GM21526 (cell line): Measurements from ENCODE around the gene KIAA0825.

Experiments
- ATAC-seq: cut with Tn5 transposase; IDR thresholded peaks from one replicate; pipeline ENCODE4 v1.9.1; 2021; ENCODE audit warnings: moderate library complexity; ENCODE audit not compliant: unreplicated experiment, low FRiP score

Gene KIAA0825

DNA sequence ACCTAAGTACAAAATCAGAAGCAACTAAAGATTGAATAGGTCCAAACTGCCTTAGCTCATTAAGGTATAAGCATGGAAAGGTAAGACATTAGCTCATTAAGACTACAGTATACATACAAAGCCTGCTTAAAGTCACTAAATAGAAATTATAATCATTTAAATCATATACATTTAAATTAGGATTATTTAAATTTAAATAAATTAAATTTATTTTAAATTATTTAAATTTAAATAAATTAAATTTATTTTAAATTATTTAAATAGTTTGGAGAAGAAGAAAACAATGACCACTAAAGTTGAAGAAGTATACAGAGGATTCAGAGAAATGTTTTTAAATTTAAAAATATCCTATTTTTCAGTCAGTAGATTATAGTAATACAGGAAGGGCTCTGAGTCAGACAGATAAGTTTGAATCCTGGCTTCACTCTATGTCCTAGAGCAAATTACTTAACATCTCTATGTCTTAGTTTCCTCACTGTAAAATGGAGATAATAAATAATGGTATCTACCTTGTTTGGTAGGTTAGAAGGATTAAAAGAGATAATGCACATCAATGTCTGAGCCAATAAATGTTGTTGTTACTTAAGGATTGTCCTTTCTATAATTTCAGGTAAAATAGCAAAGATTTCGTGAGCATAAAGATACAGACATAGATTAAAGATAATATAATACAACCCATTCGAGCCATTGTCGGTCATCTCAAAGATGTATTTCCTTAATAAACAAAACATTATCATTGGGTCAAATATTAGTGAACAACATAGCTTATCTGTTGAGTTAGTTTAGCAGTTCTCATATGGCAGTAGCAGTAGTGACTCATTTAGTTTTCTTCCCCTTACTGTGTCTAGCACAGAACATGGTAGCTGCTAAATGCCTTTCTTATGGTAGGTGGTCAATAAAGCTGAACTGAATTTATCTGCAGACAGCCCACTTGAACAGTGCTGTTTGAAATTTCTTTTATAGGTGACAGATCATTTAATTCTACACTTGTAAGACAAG lies 100.6 kb downstream of the KIAA0825 start:
- no peak for ATAC-seq

DNA sequence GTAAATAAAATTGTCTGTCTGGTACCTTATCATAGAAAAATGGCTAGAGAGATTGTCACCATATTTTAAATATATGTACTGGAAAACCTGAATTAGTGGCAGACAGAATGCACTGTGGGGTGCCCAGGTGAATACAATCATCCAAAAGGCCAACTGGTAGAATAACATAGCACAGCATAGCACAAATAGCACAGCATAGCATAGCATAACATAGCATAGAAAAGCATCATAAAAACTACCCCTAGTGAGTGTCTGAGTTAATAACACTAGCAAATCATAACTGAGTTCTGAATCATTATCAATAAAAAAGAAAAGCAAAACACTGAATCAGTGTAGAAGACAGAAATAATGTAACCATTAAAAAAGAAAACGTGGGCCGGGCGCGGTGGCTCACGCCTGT lies 102.3 kb downstream of the KIAA0825 start:
- no peak for ATAC-seq

DNA sequence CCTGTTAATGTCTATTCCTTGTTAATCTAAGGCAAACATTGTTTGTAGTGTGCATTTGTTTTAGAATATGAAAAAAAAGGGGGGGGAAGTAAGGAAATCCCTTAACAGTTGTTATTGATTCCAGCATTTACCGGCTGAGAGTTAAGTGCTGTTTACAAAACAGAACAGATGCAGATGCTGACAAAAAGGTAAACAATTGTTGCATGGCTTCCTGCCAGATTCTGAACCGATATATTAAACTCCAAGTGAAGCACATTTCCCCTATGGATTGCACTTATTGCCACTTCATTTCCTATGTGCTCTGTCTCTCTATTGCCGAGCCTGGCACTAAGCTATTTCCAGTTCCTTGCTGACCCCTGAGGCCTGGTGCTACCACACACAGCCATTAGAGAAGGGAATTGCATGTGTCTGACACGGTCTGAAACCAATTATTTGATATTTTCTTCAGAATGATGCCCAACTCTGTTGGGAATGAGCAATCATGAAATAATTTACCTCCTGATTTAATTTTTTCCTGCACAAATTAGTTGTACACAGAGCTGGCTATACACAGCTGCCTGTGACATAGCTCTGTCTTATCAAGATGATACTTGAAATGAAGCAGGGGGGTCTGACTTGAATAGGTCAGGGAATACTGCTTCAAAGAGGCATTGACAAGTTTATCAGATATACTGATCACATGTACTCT lies 109.8 kb downstream of the KIAA0825 start:
- no peak for ATAC-seq

DNA sequence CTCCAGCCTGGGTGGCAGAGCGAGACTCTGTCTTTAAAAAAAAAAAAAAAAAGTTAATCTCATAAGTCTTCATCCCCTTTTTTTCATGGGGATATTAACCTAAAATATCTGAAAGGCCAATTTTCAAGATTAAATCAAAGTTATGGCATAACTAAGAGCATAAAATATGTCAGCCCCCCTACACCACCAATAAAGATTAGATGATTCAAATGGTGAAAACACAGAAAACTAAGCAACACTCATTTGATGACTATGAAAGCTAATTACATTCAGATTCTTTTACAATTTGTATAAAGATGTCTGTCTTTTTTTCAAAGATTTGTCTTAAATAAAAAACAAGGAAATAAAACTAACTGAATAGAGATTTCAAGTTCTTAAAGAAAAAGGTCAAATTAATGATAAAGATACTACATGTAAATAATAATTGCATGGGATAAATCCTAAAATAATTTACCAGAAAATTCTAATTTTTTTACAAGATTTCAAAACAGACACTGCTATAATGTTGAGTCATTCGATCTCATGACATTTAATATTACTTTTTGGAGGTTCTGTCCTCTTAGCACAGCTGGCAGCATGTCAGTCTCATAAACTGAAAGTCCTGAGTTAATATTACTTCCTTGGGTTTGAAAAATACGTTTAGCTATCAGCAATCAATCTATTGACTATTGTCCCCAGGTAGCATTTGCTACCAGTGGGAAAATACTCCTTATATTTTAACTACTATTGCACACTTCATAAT lies 112.9 kb downstream of the KIAA0825 start:
- ATAC-seq = no peak

DNA sequence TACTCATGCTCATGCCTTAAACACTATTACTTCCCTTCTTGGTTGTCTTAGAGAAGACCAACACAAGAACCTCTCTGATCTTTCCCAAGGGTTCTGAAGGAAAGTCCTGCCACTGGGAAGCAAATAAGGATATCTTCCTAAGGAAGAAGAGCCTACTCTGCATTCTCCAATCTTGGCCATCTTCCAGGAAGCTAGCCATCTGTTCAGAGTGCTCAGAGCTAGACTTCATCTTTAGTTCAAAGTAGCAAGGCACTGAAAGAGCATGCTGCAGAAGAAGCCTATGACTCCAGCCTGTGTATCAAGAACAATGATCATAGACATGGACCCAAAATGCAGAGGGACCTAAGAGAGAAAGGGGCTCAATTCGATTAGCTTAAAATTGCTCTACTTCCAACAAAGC lies 114.7 kb downstream of the KIAA0825 start:
- no peak for ATAC-seq

DNA sequence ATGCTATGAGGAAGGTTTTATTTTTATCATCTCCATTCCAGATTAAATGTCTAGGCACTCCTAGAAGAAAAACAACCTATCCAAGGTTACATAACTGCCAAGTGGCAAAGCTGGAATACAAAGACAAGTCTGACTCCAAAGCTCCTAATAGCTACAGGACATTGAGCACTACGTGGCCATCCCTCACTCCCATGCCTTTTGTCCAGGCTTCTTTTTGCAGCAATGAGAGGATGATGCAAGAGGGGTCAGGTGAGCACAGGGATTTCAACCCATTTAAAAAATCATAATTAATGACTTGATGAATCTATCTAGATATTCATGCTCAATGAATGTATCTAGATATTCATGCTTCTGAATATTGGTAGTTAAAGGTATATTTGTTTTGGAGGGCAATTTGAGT lies 117.0 kb downstream of the KIAA0825 start:
- ATAC-seq = no peak

DNA sequence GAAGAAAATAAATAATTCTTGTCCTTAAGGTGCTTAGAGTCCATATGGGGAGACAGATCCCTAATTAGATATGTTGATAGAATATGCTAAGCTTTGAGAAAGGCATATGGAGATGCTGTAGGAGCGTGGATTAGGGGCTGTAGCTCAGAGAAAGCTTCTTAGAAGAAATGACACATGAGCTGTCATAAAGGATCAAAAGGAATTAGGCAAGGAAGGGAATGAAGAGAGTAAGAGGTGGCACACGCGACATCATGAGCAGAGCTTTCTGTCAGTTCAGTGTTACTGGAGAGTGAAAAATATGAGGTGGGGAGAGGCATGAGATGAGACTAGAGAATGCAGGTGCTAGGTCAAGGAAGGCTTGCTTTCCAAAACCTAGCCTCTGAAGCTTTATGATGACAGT lies 118.6 kb downstream of the KIAA0825 start:
- no peak for ATAC-seq

DNA sequence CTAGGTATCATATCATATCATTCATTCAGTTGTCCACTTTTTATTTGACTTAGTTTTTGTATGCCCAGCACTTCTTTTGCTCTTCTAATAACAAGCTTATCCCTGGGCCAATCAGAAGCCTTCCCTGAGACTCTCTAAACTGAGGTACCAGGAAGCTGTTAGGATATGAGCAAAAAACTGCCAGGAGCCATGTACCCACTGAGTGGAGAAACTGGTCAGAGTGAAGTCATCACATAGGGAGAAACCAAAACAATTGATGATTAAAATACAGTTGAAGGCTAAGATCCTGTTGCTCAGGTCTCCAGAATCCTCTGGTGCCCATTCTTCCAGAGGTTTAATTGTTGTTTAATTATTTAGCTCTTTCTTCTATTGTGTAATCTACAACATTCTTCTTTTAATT lies 120.2 kb downstream of the KIAA0825 start:
- no peak for ATAC-seq

DNA sequence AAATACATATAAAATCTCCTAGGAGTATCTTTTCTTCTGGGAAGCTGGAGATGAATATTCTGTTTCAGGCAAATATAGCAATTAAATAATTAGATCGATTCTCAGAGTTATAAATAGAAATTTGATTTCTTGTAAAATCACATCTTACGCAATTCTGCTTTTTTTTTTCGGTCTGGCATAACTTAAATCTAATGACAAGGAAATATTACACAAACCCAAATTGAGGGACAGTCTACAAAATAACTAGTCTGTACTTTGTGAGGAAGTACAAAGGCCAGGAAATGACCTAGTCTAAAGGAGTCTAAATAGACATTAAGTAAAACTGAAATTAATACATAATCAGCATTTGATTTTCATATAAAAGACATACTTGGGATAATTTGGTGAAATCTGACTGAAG lies 133.3 kb downstream of the KIAA0825 start:
- no peak for ATAC-seq

DNA sequence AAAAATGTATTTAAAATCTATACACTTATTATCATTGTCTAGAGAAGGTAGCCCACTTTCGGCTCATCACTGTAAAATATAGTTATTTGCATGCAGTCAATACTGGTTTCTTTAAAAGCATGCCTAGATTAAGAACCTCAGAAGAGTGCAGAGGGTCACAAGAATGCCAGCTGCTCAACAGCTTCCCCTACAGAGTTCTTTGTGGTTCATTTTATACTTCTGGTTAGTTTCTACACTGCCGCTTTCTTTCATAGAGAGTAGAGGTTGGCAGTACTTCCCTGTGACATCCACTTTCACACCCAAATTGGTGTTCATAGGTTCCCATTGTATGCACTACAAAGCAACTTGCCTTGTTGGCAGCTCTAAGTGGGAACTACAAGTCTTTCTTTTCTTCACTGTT lies 137.3 kb downstream of the KIAA0825 start:
- ATAC-seq = no peak

DNA sequence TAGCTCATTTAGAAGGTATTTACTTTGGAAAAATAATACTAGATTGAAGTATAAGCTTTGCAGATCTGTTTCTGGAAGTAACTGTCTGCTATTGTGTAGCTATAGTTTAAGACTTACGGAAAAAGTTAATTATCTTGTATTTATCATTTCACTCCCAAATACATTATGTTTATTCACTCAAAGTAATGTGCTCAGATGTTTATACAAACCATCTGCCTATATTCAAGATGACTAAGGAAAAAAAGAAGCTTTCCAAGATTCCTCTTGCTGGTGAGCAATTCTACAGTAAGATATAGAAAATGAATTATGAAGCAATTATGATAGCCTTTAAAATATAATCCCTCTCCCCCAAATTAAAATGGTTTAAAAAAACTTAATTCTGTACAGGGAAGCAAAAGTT lies 137.9 kb downstream of the KIAA0825 start:
- no peak for ATAC-seq

DNA sequence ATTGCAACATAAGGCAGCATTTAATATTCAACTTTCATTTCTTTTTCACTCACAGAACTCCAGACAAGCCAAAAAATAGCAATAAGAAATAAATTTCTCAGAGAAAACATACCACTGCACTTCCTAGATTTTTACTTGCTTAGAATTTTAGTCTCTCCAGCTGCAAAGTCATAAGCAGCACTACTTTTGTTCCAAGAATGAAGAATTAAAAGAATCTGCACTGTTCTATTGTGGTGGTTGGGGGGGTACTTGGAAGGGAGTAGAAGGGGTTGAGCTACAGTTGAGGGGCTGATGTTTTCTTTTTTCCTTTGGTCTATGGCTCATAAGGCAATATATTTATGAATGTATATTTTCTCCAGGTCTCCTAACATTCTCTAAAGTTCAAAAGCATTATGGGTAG lies 144.5 kb downstream of the KIAA0825 start:
- ATAC-seq = no peak

DNA sequence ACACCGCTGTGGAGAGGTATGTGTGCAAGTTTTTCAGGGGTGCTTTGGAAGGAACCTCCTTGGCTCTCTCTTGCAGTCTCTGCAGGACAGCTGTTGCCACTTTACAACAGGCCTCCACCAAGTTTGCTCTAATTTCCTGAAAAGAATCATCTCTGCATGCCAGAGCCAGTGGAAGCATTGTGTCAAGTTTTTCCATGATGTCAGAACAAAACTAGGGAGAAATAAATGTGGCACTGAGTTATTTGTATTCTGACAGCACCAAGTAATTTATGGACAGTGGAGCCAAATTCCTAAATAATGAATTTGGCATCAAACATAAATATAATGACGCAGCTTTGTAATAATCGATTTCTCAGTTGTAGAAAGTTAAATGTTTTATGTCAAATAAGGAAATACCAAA lies 146.9 kb downstream of the KIAA0825 start:
- ATAC-seq = no peak

DNA sequence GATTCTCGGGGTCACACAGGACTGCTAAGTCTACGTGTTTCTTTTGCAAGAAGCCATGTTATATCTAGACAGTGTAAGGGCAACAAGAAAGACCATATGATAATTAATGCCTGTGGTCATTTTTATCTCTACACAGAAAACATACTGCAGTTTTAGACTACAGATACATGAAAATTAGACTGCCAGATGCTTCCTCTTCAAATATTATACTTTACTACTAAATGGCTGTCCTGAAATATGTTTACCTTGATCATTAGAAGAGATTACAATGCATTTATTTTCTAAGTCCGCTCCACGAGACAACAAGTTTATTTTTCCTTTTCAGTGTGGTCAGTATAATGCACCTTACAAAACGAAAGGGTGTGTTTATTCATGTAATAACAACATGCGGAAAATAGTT lies 147.6 kb downstream of the KIAA0825 start:
- ATAC-seq = no peak

DNA sequence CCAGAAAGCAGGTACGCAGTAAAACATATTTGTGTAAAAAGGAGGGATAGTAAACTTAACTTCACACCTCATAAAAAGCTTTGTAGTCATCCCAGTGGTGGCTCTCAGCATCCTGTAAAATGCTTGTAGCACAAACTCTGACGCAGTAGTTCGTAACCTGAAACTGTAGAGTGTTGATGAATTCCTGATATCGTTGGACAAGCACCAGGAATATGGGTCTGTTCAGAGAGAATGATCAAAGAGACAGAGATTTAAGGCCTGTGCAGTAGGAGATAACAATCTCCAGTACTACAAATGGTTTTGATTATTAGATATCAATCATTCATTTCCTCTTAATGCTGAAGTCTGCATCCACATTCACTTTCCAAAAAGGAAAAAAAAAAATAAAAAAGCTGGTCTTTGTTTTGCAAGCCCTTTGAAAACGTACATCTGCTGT lies 148.5 kb downstream of the KIAA0825 start:
- ATAC-seq = no peak

DNA sequence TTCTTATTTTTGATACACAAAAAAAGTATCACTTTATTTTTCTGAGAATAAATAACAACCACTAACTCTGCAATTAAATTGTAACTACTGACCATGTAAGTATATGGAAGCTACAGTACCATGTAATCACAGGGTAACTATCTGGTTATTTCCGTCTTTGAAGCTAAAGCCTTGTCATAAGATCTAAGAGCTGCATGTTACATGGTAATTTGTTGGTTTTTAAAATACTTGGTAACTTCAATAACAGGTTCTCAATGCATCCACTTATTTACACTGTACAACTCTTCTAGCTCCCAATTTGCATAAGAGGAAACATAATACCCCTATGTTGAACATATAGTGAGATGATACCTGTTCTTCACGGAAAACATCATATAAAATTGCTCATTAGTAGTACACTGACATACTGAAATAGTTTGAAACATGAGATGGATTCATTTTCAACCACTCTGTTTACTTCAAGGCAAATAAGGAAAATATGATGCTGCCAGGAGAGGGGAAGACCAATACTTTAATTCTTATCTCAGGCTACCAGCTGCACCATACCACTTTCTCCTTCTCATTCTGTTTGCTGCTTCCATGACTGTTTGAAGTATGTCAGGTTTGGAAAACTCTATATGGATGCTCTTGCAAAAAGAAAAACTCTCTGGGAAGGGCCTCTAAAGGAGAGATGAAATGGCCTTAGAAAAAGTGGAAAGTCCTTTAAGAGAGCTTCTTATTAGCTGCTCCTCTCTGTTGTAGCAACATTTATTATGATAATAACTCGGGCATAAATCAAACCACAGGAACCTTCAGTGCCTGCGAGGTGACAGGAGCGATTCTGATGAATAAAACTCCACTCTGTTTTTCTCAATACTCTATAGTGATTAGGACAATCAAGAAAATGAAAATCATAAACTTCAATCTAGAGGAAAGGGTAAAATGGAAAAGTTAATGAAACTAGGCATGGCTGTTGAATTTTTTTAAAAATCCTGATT lies 150.2 kb downstream of the KIAA0825 start:
- ATAC-seq = no peak

DNA sequence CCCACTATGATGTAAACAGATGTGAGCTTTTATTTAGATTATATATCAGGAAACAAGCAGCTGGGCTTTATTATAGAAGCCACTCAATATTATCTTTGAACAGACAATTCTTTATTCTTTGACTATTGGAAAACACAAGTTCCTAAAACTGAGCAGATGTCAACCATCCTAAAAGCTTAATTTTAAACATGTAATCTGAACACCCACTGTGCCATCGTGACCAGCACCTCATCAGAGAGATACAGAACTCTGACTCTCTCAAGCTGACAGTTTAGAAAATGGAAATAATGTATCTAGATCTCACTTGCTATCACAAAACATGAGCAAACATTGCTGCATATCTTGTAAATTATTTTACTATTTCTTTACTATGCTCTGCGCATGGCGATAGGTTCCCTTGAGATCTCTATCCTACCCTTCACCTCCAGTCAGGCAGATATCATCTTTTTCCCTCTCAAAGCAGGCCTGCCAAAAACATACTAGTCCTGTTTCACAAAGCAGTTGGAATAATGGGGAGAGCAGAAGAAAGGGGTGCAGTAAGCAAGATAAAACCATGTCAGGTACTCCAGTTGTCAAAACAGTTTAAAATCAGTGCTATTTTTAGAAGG lies 151.0 kb downstream of the KIAA0825 start:
- no peak for ATAC-seq

DNA sequence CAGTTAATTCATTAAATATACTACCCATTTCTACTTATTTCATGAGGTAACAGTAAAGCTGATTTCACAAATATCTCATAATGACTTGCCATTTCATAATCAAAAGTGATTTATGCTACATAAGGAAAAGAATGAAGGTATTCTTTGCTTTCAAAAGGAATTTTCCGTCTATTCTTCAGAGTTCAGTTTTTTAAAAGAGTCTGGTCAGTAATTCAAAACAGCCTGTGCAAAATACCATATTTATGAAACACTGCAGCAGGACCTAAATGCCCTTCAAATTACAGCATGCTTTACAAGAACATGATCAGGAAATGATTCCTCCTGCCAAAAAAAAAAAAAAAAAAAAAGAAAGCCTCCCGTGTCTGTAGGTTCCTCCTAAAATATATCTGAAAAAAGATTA lies 154.7 kb downstream of the KIAA0825 start:
- ATAC-seq = no peak

DNA sequence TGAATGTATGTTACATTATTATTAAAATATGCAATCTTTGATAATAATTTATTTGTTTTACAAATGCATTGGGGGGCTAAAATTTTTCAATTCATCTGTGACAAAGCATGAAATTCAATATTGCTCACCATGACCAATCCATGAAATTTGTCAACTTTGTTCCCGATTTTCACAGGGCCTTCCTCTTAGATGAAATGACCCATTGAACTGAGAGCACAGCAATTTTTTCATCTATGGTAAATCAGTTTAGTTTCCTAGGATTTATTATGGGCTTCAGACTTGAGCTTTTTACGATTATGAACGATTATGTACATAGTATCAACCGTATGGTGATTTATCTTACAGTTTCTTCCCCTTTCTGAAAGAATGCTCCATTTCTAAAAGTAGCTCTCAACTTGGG lies 157.3 kb downstream of the KIAA0825 start:
- ATAC-seq = no peak

DNA sequence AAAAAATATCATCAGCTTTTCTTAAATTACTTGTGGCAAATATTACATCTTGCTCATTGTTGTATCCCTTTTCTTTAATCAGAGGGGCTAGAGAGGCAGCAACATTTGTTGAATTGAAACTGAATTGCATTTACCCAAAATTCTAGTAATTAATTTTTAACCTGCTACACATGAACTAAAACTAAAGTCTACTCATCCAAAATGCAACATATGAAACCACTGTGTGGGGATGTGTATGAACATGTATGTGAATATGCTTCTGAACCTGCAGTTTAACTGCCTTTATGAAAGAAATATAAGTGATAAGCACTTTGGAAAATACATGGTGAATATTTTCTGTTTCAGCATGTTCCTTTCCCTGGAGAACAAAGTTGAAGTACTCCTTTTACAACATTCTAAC lies 158.5 kb downstream of the KIAA0825 start:
- ATAC-seq = no peak
